ENCODE measurements around the gene DAB2. TPM values are rescaled to one million over a fixed set of nuclear protein-coding genes. Genes with fewer than 3 reads are reported as not detected.

The DAB2 gene
- total RNA-seq, 1 donor from 2014 or later, result 164 TPM

- intact Hi-C loops (cut with DNase I), result no loop called here
- no peak overlapping the region for H3K4me3 ChIP-seq
- H3K27ac ChIP-seq, result peak overlapping the region; percentile 84
Observed at GRCh38 chr5:39426746-39427105, 1.9 kb upstream of the DAB2 start.

GRCh38 chr5:39426051-39426745 lies 1.4 kb upstream of the DAB2 start:
- Histone ChIP-seq H3K27me3 (ENCODE audit: low read depth) (no peaks in the 10 kb centered on the region), H3K36me3 (no peaks in the 10 kb centered on the region), H3K27ac (peak overlapping the region; percentile 84), H3K9me3 (no peaks in the 10 kb centered on the region), H3K4me1 (peaks cover 45% of the 10 kb centered on the region), H3K4me3 (no peak overlapping the region)
- DNase-seq, result no peak
- no peak for ATAC-seq
- intact Hi-C loops (cut with DNase I), result no loop called here
- no peak for TF ChIP-seq CTCF (IDR thresholded peaks at IDR 0.05)

More at GRCh38 chr5:39426746-39427105, 1.9 kb upstream of the DAB2 start:
- DNase-seq, result no peak
- peaks cover 41% of the 10 kb centered on the region for H3K4me1 ChIP-seq
- H3K9me3 ChIP-seq, result no peaks in the 10 kb centered on the region
- no peak for TF ChIP-seq CTCF (IDR thresholded peaks at IDR 0.05)
- H3K27me3 ChIP-seq (ENCODE audit: low read depth), result no peaks in the 10 kb centered on the region
- no peaks in the 10 kb centered on the region for H3K36me3 ChIP-seq
- ATAC-seq, result no peak

GRCh38 chr5:39423331-39423751 lies 1.4 kb downstream of the DAB2 start:
- Histone ChIP-seq H3K4me1 (peaks cover 74% of the 10 kb centered on the region), H3K4me3 (peak overlapping the region; percentile 69), H3K27me3 (ENCODE audit: low read depth) (no peaks in the 10 kb centered on the region), H3K27ac (peak overlapping the region; percentile 84), H3K9me3 (no peaks in the 10 kb centered on the region), H3K36me3 (no peaks in the 10 kb centered on the region)
- ATAC-seq, result no peak
- DNase-seq, result no peak
- no peak for TF ChIP-seq CTCF (IDR thresholded peaks at IDR 0.05)
- intact Hi-C loops (cut with DNase I), result no loop called here

GRCh38 chr5:39422728-39423285 lies 2.0 kb downstream of the DAB2 start:
- intact Hi-C loops (cut with DNase I), result no loop called here
- peak overlapping the region; percentile 69 for H3K4me3 ChIP-seq
- H3K9me3 ChIP-seq, result no peaks in the 10 kb centered on the region
- DNase-seq (no peak), ATAC-seq (no peak)
- no peaks in the 10 kb centered on the region for H3K36me3 ChIP-seq
- no peaks in the 10 kb centered on the region for H3K27me3 ChIP-seq (ENCODE audit: low read depth)
- H3K4me1 ChIP-seq, result peaks cover 79% of the 10 kb centered on the region
- TF ChIP-seq CTCF (IDR thresholded peaks at IDR 0.05), result no peak
- H3K27ac ChIP-seq, result peak overlapping the region; percentile 84

GRCh38 chr5:39422036-39422606 lies 2.7 kb downstream of the DAB2 start:
- Histone ChIP-seq H3K36me3 (peaks cover 4% of the 10 kb centered on the region), H3K27me3 (ENCODE audit: low read depth) (no peaks in the 10 kb centered on the region), H3K4me3 (peak overlapping the region; percentile 69), H3K4me1 (peaks cover 80% of the 10 kb centered on the region), H3K9me3 (no peaks in the 10 kb centered on the region), H3K27ac (peak overlapping the region; percentile 84)
- ATAC-seq, result no peak
- no peak for TF ChIP-seq CTCF (IDR thresholded peaks at IDR 0.05)
- DNase-seq, result no peak
- intact Hi-C loops (cut with DNase I), result no loop called here
